Esophagus muscularis mucosa (tissue), 4 donors: Measurements from ENCODE around the gene CCDC50.

Experiments
- EP300 ChIP-seq: sonication (generic); formaldehyde crosslinking; IDR thresholded peaks from one replicate; pipeline ENCODE4 v1.6.1; 2017; ENCODE audit warnings: antibody characterized with exemption
- POLR2A ChIP-seq: fragments of 450-650 bp; IDR thresholded peaks from one replicate; pipeline ENCODE4 v1.6.1; 2017; ENCODE audit warnings: antibody characterized with exemption, moderate library complexity, mild to moderate bottlenecking, low read depth
- POLR2AphosphoS5 ChIP-seq, 2 donors: sonication (generic); formaldehyde crosslinking; IDR thresholded peaks; one replicate each; pipeline ENCODE4 v1.6.1; 2017; ENCODE audit warnings: antibody characterized with exemption in 2 of 2
- TF ChIP-seq, protein P1 (sequence below), 3 experiments: fragments of 200-600 bp in 2 of 3; fragments of 450-650 bp in 1 of 3; sonication (generic) in 2 of 3; IDR thresholded peaks; one replicate each; pipeline ENCODE4 v1.5.1; 2017 to 2019; ENCODE audit warnings: antibody characterized with exemption in 3 of 3, mild to moderate bottlenecking in 2 of 3, moderate library complexity in 1 of 3

DNA sequence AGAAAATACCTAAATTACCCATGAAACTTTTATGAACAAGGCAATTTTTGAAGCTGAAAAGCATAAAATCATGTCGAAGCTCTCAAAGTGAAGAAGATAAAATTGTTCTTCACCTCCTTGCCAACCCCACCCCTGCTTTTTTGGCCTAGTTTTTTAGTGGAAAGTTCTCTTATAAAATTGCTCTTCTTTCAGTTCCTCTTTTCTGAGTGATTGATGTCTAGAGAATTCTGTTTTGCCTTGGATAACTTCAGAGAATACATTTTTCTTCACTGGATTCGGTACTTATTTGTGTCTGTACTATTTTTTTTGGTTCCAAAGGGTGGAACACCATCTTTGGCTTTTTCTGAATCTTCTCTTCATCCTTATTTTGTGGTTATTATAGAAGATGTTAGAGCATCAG is 106.8 kb downstream of the CCDC50 start:
- TF ChIP-seq, protein P1, sequence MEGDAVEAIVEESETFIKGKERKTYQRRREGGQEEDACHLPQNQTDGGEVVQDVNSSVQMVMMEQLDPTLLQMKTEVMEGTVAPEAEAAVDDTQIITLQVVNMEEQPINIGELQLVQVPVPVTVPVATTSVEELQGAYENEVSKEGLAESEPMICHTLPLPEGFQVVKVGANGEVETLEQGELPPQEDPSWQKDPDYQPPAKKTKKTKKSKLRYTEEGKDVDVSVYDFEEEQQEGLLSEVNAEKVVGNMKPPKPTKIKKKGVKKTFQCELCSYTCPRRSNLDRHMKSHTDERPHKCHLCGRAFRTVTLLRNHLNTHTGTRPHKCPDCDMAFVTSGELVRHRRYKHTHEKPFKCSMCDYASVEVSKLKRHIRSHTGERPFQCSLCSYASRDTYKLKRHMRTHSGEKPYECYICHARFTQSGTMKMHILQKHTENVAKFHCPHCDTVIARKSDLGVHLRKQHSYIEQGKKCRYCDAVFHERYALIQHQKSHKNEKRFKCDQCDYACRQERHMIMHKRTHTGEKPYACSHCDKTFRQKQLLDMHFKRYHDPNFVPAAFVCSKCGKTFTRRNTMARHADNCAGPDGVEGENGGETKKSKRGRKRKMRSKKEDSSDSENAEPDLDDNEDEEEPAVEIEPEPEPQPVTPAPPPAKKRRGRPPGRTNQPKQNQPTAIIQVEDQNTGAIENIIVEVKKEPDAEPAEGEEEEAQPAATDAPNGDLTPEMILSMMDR (IDR thresholded peaks at IDR 0.05): no peak
- no peak for TF ChIP-seq POLR2A
- TF ChIP-seq EP300: no peak
- TF ChIP-seq POLR2AphosphoS5 (IDR thresholded peaks at IDR 0.05): no peak
